Transverse colon (tissue), 4 donors: ENCODE measurements around the gene RAPGEF4. TPM values are rescaled to one million over a fixed set of nuclear protein-coding genes. Genes with fewer than 3 reads are reported as not detected.

Source experiments
- DNase-seq: peaks from one replicate; pipeline ENCODE4 v3.0.0-alpha.2; 2019
- H3K27ac ChIP-seq, 4 donors: fragments of 200-600 bp; sonication (generic); 2 replicates each; pipeline ENCODE4 v1.5.1; 2016 to 2018; ENCODE audit warnings: inconsistent platforms in 4 of 4
- H3K27me3 ChIP-seq: fragments of 200-600 bp; sonication (generic); 2 replicates; pipeline ENCODE4 v1.5.1; 2017; ENCODE audit warnings: inconsistent platforms
- H3K36me3 ChIP-seq, 4 donors: fragments of 200-600 bp; sonication (generic); 2 replicates each; pipeline ENCODE4 v1.5.1; 2017 to 2019; ENCODE audit warnings: inconsistent platforms in 4 of 4
- H3K4me1 ChIP-seq, 4 donors: fragments of 200-600 bp; sonication (generic); 2 replicates each; pipeline ENCODE4 v1.5.1; 2017 to 2020; ENCODE audit warnings: inconsistent platforms in 4 of 4
- H3K4me3 ChIP-seq, 4 donors: fragments of 200-600 bp; sonication (generic); 1 replicate in 1 of 4; 2 replicates in 3 of 4; pipeline versions ENCODE4 v1.5.1 to v1.6.1; 2017 to 2019; ENCODE audit warnings: inconsistent platforms in 4 of 4
- H3K9me3 ChIP-seq, 2 donors: fragments of 200-600 bp; sonication (generic); 2 replicates each; pipeline ENCODE4 v1.5.1; 2017 to 2019; ENCODE audit warnings: inconsistent platforms in 2 of 2
- CTCF ChIP-seq, 5 experiments: fragments of 200-600 bp in 3 of 5; fragments of 450-650 bp in 2 of 5; sonication (generic) in 3 of 5; IDR thresholded peaks; 1 replicate in 2 of 5; 2 replicates in 3 of 5; pipeline ENCODE4 v1.5.1; 2016 to 2017; ENCODE audit warnings: antibody characterized with exemption in 5 of 5, inconsistent platforms in 3 of 5, mild to moderate bottlenecking in 2 of 5, moderate library complexity in 1 of 5
- EP300 ChIP-seq: sonication (generic); formaldehyde crosslinking; IDR thresholded peaks from one replicate; pipeline ENCODE4 v1.6.1; 2017; ENCODE audit warnings: antibody characterized with exemption, low read depth
- POLR2A ChIP-seq: fragments of 450-650 bp; IDR thresholded peaks from one replicate; pipeline ENCODE4 v1.6.1; 2016; ENCODE audit warnings: antibody characterized with exemption, mild to moderate bottlenecking, moderate library complexity
- POLR2AphosphoS5 ChIP-seq, 3 donors: sonication (generic); formaldehyde crosslinking; IDR thresholded peaks; one replicate each; pipeline ENCODE4 v1.6.1; 2016; ENCODE audit warnings: antibody characterized with exemption in 3 of 3
- WGBS, 2 donors: methylation state at CpG; one replicate each; pipeline ENCODE4 v1.1.5; 2018; ENCODE audit warnings: low coverage in 1 of 2; 5-methylcytosine and 5-hydroxymethylcytosine counted together
- in situ Hi-C, 4 donors: fragments of 200-750 bp; cut with MboI; loops; one replicate each; pipeline versions ENCODE4 v1.15.0 to v1.15.1; 2017; ENCODE audit warnings: low sequenced_read_pairs in 3 of 4, low pct_ligation_motif_present in 1 of 4, low pct_unique_long_range_greater_than_20kb in 1 of 4
- intact Hi-C: fragments of 100-400 bp; cut with DNase I; formaldehyde crosslinking; loops from one replicate; pipeline ENCODE4 v1.15.1; 2023; ENCODE audit warnings: low total_unique reads
- total RNA-seq, 4 donors: library from RNA; depleted of rRNA; stranded (reverse); fragments of >200 nt; gene quantifications; one replicate each; pipeline ENCODE4 v1.1.0, GENCODE V29; 2016

Gene RAPGEF4
- total RNA-seq, 4 donors from 2014 or later, result 1.4 to 12.3 (median 2.2) TPM; not detected in 1

GRCh38 chr2:172712251-172712650 lies 23.4 kb upstream of the RAPGEF4 start:
- Histone ChIP-seq H3K4me1 (no peaks in the 10 kb centered on the region), H3K9me3 (no peaks in the 10 kb centered on the region), H3K4me3 (no peak overlapping the region), H3K27me3 (no peaks in the 10 kb centered on the region), H3K27ac (no peak overlapping the region), H3K36me3 (no peaks in the 10 kb centered on the region)
- DNase-seq, result no peak
- intact Hi-C loops, result loop anchor here (5.0 kb wide), 1 partner anchor 120 kb away; no protein-coding TSS in a partner anchor
- in situ Hi-C loops, result loop anchor here in 3 of 4 donors (10.0 to 25.0 kb wide), 3 partner anchors 100 to 127 kb away; no protein-coding TSS in a partner anchor
- 82 to 85% methylated on average over 5 to 13 of the region's 13 CpGs for WGBS, 2 donors
- TF ChIP-seq POLR2A (no peak), CTCF (IDR thresholded peaks at IDR 0.05) (no peak), POLR2AphosphoS5 (IDR thresholded peaks at IDR 0.05) (no peak), EP300 (no peak)

GRCh38 chr2:172713365-172713875 lies 22.2 kb upstream of the RAPGEF4 start:
- 75% methylated on average over 16 of the region's 16 CpGs; no CpG with 5 or more reads in 1 of the 2 donors for WGBS, 2 donors

DNA sequence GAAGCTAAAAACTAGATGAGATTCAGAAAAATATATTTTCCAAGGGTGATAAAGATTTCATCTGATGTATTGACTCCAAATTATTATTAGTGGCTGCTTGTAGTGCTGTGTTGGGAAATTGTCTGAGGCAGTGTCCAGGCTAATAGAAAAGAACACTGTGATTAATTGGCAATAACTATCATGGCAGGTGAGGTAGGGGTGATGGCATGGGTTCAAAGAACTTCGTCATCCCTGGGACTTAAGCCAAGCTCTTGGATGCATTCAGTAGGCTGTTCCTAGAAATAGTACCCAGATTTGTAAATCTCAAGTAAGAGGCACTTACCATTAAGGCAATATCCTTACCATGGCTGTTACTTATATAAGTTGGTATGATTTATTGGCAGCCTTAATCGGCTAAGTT lies 13.2 kb upstream of the RAPGEF4 start:
- in situ Hi-C loops, result loop anchor here in 1 of 4 donors (25.0 kb wide), 1 partner anchor 110 kb away; no protein-coding TSS in a partner anchor
- no peak overlapping the region for H3K4me3 ChIP-seq
- H3K27ac ChIP-seq, result no peak overlapping the region
- H3K27me3 ChIP-seq, result no peaks in the 10 kb centered on the region
- no peak for TF ChIP-seq EP300
- no peak for TF ChIP-seq POLR2AphosphoS5 (IDR thresholded peaks at IDR 0.05)
- no peak for TF ChIP-seq POLR2A
- TF ChIP-seq CTCF (IDR thresholded peaks at IDR 0.05), result no peak
- WGBS, 2 donors, result 66 to 75% methylated on average over 1 to 2 of the region's 2 CpGs
- no peaks in the 10 kb centered on the region for H3K36me3 ChIP-seq
- intact Hi-C loops, result no loop called here
- no peaks in the 10 kb centered on the region for H3K9me3 ChIP-seq
- DNase-seq, result no peak
- H3K4me1 ChIP-seq, result no peaks in the 10 kb centered on the region

More at GRCh38 chr2:172713365-172713875, 22.2 kb upstream of the RAPGEF4 start:
- Histone ChIP-seq H3K27me3 (no peaks in the 10 kb centered on the region), H3K9me3 (no peaks in the 10 kb centered on the region), H3K4me3 (no peak overlapping the region), H3K27ac (no peak overlapping the region), H3K4me1 (no peaks in the 10 kb centered on the region), H3K36me3 (no peaks in the 10 kb centered on the region)
- intact Hi-C loops, result loop anchor here (5.0 kb wide), 1 partner anchor 121 kb away; no protein-coding TSS in a partner anchor
- no peak for TF ChIP-seq CTCF (IDR thresholded peaks at IDR 0.05)
- TF ChIP-seq POLR2A, result no peak
- no peak for TF ChIP-seq EP300
- no peak for TF ChIP-seq POLR2AphosphoS5 (IDR thresholded peaks at IDR 0.05)
- DNase-seq, result no peak
- in situ Hi-C loops, result loop anchor here in 3 of 4 donors (10.0 to 25.0 kb wide), 3 partner anchors 101 to 129 kb away; no protein-coding TSS in a partner anchor

DNA sequence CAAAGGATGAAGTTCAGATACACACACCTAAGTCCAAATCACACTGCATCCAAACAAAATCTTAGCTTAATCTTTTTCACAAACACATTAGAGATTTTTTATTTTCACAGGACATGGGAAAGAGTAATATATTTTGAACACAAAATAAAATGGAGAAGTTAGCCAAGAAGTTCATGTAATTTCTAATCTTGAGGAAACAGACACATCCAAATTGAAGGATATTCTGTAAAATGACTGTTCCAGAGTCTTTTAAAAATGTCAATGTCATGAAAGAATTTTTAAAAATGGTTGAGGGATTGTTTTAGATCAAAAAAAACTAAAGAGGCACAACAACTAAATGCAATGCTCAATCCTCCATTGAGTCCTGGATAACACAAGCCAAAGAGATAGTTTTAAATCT lies 12.4 kb upstream of the RAPGEF4 start:
- no peaks in the 10 kb centered on the region for H3K4me1 ChIP-seq
- DNase-seq, result no peak
- H3K9me3 ChIP-seq, result no peaks in the 10 kb centered on the region
- intact Hi-C loops (no loop called here), in situ Hi-C loops (loop anchor here in 1 of 4 donors (25.0 kb wide), 1 partner anchor 111 kb away; no protein-coding TSS in a partner anchor)
- no peaks in the 10 kb centered on the region for H3K27me3 ChIP-seq
- TF ChIP-seq POLR2AphosphoS5 (IDR thresholded peaks at IDR 0.05), result no peak
- TF ChIP-seq POLR2A, result no peak
- TF ChIP-seq CTCF (IDR thresholded peaks at IDR 0.05), result no peak
- TF ChIP-seq EP300, result no peak
- H3K4me3 ChIP-seq, result no peak overlapping the region
- H3K36me3 ChIP-seq, result no peaks in the 10 kb centered on the region
- H3K27ac ChIP-seq, result no peak overlapping the region
